Activated T-cell treated with anti-CD3 and anti-CD28 coated beads for 48 hours (primary cell): ENCODE results near the gene LAMTOR1.
A peak's percentile ranks its signal among the peaks of the same experiment; 100 is the strongest.
"Not testable (repeated sequence)": the region's sequence is repeated elsewhere in the genome, so short reads cannot be mapped to it uniquely, and the experiment has no call there.

ENCODE experiments used
- DNase-seq: peaks from one replicate; pipeline ENCODE4 v3.0.0-alpha.2; 2020; ENCODE audit warnings: low read depth

Gene LAMTOR1

DNA sequence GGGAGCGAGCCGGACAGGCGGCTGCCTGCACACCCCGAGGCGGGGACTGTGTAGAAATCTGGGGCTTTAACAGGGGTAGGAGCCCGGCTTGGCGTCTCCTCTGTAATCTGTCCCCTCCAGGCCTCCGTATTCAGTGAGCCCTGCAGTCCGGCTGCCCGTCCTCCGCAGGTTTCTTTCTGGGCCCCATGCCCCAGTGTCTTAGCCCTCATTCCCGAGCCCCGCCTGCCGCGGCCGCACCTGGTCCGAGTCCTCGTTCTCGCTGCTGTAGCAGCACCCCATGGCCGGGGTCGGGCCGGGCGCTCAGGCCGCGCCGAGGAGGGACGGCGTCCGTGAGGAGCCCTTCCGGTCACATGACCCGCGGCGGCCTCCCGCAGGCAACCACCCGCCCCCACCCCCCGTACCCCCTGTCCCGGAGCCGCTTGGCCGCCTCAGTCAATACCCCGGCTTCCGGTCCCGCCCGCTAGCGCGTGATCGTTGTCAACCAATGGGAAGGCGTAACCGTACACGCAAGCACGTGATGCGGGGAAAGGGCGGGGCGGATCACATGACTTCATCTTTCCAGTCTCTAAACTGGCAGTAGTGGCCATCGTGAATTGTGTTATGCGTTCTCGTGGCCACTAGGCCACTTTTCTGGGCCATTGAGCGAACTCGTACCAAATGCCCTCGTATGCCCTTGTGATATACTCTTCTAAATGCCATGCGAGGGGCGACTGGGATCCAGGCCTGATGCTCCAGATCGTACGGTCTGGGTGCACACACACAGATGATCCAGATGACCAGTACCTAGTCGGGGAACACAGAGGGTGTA lies at the start of gene LAMTOR1:
Gene LAMTOR1, minus strand, starts transcription at position 352 of the 808 bp plus-strand sequence. Its CDS starts 73 bp downstream, at position 279.
- DNase-seq = peak; percentile 96

DNA sequence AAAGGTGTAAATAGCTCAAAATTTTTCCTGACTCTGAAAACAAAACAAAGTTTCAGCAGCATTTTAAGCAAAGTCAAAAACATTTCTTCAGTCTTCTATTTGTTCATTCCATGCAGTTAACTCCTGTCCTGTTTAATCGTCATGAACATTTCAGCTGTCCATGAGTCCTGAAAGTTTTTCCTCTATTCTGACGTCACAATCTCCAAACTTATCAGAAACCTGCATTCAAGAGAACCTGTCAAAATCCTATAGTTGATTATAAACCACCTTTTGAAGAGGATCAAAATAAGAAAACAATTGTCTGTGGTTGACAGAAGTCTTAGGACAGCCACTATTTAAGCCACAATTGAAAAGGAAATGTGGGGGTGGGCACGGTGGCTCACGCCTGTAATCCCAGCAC lies 47.8 kb upstream of the LAMTOR1 start:
- DNase-seq = no peak

DNA sequence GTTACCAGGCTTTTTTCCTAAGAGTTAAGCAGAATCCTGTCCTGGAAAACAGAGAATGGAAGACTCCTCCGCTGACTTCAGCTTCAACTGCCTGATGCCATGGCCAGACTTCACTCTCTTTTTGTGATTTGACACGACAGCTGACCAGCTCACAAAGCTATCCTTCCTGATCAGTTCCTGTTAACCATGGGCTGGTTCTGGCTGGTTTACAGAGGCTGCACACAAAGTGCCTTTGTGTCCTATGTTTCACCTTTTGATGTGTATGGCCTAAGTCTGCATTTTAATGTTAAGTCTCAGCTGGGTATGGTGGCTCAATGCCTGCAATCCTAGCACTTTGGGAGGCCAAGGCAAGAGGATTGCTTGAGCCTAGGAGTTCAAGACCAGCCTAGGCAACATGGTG lies 43.5 kb upstream of the LAMTOR1 start:
- DNase-seq = no peak

DNA sequence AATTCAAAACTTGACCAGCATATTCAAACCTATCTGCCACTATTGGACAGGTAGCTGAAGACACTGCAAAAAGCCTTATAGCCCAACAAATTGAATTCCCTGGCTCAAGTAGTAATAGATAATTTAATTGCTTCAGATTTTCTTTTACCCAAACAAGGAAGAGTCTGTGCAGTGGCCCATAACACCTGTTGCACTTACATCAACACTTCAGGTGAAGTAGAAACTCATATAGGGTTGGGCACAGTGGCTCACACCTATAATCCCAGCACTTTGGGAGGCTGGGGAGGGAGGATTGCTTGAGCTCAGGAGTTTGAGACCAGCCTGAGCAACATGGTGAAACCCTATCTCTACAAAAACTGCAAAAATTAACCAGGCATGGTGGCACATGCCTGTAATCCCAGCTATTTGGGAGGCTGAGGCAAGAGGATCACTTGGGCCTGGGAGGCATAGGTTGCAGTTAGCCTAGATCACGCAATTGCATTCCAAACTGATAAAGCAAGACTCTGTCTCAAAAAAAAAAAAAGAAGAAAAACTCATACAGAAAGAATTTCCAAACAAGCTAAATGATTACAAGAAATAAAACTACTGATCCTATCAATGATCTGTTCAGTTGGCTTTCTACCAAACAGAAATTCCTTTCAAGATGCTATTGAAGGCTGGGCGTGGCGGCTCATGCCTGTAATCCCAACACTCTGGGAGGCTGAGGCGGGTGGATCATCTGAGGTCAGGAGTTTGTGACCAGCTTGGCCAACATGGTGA lies 41.9 kb upstream of the LAMTOR1 start:
- DNase-seq = no peak

DNA sequence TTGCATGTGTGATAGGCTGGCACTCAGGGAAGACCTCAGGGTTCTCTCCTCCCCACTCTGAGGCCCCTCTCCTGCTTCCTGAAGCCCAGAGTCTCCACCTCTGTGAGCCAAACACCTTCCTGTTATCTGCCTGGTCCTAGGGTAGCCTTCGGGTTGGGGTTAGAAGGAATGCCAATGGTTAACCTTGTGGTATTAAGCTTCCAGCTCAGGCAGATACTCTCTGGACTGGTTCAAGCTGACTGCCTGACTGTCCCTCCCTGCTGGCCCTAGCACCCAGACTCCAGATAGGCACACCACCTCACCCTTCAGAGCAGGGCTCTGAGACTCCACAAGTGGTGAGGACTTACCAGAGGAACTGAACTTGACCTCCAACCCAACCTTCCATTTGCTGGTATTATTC lies 39.4 kb upstream of the LAMTOR1 start:
- DNase-seq = not testable (repeated sequence)

DNA sequence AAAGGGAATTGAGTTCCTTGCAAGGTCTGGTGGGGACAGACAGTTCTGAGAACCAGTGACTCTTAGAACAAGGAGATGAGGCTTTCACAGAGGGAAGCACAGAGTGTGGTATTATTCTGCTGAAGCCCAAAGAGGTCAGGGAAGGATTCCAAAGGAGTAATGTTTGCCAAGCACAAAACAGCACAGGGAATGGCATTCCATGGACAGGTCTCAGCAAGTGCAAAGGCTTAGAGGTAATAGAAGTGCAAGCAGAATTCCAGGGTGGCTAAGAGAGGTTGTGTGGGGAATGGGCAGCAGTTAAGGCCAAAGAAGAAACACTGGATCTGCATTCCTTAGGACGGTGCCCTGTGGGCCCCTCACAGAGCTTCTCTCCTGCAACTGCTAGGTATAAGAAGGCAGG lies 39.0 kb upstream of the LAMTOR1 start:
- DNase-seq = not testable (repeated sequence)

DNA sequence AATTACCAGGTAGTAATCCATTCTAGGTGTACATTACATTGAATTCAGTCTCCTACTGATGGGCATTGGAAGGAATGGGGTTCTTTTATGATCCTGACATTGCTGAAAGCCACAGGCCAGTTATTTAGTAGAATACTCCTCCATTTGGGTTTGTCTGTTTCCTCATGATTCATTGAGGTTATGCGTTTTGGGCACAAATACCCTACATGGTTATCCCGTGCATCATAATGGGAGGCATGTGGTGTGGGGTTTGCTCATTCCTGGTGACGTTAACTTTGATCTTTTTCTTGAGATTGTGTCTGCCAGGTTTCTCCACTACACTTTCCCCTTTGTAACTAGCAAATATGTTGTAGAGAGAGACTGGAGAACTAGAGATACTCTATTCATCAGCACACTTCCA lies 38.0 kb upstream of the LAMTOR1 start:
- peak; percentile 18 for DNase-seq

DNA sequence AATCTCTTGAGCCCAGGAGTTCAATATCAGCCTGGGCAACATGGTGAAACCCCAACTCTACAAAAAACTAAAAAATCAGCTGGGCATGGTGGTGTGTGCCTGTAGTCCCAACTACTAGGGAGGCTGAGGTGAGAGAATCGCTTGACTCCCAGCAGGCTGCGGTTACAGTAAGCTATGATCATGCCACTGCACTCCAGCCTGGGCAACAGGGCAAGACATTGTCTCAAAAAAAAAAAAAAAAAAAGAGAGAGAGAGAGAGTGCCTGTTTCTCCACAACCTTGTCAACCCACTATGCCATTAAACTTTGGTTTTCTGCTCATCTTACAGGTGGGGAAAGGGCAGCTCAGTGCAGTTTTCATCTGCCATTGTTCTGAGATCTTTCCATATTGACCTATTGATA lies 37.6 kb upstream of the LAMTOR1 start:
- no peak for DNase-seq

DNA sequence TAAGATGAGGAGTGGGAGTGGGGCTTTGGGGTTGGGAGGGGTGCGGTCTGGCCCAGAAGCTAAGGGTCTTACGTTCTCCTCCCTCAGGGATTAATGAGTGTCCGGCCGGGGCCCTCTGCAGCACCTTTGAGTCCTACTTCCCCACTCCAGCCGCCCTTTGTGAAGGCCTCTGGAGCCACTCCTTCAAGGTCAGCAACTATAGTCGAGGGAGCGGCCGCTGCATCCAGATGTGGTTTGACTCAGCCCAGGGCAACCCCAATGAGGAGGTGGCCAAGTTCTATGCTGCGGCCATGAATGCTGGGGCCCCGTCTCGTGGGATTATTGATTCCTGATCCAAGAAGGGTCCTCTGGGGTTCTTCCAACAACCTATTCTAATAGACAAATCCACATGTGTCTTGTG lies 36.4 kb upstream of the LAMTOR1 start:
- no peak for DNase-seq

DNA sequence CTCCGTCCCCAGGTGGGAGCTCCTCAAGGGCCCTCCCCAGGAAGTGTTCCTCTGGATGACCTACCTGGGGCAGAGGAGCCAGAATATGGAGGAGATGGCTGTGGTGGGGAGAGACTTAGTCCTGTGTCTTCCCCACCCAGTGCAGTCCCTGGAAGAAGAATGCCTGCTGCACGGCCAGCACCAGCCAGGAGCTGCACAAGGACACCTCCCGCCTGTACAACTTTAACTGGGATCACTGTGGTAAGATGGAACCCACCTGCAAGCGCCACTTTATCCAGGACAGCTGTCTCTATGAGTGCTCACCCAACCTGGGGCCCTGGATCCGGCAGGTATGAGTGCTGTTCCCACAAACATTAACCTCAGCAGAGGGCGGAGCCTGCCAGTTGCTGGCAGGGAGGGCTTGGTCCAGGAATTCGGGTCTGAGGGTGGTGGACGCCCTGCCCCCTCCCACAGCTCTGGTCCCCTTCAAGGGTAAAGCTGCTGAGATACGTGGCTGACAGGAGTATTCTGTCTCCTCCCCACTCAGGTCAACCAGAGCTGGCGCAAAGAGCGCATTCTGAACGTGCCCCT lies 35.8 kb upstream of the LAMTOR1 start:
- no peak for DNase-seq

DNA sequence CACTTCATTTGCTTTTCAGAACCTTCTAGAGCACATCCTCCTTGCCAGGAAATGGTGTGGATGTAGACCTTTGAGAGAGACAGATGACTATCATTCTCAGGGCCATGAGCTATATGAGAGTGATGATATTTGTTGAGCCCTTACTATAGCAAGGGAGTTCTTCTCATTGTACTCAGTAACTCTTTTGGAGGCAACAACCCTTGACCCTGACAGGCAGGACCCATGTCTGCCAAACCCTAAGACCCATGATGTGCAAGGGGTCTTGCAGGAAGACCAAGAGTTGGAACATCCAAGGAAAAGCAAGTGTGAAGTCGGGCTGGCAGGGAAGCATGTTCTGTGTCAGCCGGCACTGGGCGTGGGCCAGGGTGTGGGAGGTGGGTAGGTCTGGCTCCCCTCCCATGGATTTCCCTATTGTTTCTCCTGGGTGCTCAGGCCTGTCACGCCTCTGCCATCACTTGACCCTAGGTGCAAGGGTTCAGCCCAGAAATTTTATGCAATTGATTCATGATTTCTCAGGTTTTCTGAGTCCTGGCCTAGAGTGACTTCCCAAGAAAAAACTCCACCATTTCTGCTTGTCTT lies 33.7 kb upstream of the LAMTOR1 start:
- no peak for DNase-seq

DNA sequence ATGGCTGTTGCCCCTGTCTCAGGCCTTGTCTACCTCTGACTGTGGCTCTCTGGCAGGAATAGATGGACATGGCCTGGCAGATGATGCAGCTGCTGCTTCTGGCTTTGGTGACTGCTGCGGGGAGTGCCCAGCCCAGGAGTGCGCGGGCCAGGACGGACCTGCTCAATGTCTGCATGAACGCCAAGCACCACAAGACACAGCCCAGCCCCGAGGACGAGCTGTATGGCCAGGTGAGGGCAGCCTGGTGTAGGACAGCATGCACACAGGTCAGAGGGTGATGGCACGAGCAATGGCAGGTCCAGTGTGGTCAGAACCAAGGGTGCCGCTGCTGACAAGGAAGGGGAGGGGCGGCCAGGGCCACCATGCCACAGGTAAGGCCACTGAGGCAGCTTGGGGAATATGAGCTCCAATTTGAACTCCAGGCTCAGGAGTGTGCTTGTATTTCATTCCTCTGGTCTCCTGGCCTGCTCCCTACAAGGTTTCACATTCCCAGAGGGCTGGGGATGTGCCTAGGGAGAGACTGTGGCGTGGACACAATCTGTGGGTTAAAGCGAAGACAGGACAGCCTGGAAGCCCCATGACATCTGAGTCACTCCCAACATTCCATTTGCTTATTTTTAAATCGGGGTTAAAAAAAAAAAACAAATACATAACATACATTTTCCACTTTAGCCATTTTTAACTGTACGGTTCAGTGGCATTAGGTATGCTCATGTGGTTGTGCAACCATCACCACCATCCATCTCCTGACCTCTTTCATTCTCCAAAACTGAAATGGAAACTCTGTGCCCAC lies 33.0 kb upstream of the LAMTOR1 start:
- DNase-seq = no peak

DNA sequence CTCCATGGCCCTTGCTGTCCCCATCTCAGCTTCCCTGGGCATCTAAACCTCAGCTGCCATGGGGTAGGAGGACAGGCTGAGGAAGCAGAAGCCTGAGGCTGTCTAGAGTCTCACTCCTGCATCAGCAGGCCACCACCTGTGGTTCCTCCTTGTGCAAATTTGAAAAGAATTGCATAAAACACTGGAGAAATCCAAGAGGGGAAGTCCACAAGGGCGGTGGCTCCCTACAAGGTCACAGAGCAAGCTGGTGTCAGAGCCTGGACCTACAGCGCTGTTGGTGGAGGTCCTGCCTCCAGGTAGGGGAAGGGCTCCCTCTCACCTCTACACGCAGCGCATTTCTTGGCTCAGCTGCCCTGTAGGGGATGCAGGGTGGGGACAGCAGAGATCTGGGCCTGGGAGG lies 32.4 kb upstream of the LAMTOR1 start, which contains the start of gene FOLR3:
Gene FOLR3, plus strand, starts transcription at position 253 of the 400 bp plus-strand sequence. CDS start 228 bp downstream, outside the sequence.
- DNase-seq = not testable (repeated sequence)

DNA sequence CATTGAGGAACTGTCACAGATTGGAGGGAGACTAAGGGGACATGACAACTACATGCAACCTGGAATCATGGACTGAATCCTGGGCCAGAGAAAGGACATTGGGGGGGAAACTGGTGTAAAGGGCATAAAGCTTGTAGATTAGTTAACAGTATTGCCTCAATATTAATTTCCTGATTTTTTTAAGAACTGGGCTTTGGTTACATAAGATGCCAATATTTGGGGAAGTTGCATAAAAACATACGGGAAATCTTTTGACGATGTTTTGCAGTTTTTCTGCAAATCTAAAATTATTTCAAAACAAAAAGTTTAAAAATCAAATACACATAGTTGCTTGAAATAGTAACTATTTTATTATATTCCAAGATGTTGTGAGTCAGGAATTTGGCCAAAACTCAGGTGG lies 29.5 kb upstream of the LAMTOR1 start:
- DNase-seq = no peak

DNA sequence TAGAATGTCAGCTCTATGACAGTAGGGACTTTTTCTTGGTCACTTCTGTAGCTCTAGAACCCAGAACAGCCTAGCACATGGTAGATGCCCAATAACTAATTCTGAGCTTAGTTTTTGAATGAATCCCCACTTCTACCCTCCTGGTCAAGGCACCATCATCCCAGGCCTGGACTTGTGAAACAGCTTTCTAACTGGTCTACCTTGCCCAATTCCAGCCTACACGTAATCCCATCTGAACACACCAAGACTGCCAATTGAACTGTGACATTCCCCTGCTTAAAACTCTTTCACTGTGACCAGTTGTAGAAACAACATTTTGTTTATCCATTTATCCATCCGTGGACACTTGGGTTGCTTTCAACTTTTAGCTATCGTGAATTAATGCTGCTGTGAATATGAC lies 26.3 kb upstream of the LAMTOR1 start:
- no peak for DNase-seq

DNA sequence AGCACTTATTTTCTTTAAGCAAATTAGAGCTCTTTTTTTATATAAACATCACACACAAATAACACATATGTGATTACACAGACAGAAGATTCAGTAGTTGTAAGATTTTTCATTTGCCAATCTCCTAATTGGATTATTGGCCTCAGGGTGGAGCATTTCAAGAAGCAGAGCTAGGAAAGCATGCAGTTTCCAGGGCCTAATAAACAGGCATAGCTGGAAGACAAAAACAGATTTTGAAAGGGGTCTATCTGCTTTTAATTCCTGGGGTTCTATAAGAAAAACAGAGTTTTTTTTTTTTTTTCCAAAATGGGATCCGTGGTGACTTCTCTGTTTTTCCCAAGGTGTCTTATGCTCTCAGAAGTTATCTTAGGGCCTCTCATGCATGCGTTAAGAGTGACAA lies 24.8 kb upstream of the LAMTOR1 start:
- DNase-seq = no peak

DNA sequence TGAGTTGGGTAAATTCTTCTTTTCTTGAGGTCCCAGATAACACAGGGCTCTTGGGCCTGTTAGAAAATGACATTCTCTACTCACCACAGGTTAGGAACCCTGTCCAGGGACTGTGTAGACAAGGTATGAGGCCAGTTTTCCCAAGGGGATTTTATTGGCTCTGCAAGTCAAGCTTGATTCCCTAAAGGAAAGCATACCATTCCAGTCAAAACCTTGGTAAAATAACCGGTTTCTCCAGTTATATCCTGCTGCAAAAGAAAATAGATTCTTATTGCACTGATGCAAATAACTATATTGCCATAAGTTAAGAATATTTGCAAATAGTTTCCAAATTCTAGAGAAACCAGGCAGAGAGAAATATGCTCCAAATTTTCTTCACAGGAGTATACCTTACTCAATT lies 22.9 kb upstream of the LAMTOR1 start:
- no peak for DNase-seq

DNA sequence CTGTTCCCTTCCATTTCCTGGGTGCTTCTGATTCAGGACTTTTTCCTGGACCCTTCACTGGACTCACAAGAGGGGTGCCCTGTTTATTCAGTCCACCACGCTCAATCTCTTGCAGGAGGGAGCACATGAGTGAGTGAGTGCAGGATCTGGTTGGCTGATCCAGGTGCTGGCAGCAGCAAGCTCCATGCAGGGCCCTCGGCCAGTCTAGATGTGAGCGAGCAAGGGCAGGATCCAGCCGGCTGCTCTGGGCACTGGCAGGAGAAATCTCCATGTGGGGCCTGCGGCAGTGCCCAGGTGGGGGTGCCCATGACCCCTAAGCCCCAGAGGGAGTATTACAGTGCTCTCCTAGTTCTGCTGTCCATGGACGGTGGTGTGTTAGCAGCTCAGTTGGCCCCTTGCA lies 20.9 kb upstream of the LAMTOR1 start:
- DNase-seq = no peak

DNA sequence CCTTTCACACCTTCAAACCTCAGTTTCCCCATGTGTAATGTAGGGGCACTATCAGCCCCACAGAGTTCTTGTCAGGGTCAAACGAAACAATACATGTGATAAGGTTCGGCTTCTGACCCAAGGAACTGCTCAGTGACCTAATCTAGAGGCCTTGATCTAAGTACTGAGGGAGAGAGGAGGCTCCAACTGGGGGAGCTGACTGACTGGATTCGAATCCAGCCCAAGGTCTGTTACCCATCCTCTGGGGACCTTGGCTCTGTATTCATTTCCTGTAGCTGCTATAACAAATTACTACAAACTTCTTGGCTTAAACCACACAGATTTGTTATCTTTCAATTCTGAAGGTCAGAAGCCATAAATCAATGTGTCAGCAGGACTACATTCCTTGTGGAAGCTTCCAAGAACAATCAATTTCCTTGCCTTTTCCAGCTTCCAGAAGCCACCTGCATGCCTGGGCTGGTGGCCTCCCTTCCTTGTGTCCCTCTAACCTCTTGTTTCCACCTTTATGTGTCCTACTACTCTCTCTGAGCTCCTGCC lies 20.1 kb upstream of the LAMTOR1 start:
- DNase-seq = no peak

DNA sequence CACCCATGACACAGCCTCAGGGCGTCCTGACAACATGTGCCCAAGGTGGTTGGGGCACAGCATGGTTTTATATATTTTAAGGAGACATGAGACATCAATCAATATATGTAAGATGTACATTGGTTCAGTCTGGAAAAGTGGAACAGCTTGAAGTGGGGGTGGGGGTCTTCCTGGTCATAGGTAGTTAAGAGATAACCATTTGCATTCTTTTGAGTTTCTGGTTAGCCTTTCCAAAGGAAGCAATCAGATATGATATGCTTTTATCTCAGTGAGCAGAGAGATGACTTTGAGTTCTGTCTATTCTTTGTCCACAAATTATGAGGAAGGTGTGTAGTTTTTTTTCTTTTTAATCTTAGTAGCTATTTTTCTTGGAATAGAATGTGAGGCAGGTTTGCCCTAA lies 19.5 kb upstream of the LAMTOR1 start:
- no peak for DNase-seq

DNA sequence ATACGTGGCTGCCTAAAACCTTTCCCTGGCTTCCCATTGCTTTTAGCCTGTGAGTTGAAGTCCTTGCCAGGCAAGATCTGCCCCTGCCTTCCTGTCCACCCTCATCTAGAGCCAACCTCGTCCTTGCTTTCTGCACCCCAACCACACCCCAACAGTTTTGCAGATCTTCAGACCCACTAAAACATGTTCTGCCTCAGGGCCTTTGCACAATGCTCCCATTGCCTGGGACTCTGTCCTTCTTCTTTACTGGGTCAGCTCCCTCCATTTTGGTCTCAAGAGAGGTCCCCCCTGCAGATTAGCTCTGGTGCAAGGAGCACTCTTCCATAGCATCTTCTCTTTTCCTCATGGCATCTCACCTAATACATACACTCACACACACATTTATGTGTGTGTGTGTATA lies 17.8 kb upstream of the LAMTOR1 start:
- no peak for DNase-seq

DNA sequence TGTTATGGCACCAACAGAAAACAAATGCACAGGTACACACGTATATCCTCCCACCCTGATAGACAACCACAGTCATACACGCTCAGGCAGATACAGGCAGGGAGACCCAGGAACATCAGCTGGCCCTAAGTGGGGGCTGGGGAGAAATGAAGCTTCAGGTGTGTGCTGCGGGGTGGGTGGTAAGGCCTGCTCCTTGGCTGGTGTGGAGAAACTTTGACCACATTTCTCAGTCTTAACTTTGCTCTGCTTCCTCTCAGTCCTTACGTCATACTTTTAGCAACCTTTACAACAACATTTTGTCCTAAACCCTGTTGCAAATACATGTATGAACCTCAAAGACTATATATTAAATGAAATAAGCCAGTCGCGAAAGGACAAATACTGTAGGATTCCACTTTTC lies 16.1 kb upstream of the LAMTOR1 start:
- DNase-seq = no peak
